Suprapubic skin (tissue), 4 donors: ENCODE results near the gene PTP4A2. TPM values are rescaled to one million over a fixed set of nuclear protein-coding genes. Genes with fewer than 3 reads are reported as not detected.

Experiments
- DNase-seq, 2 donors: peaks; one replicate each; pipeline ENCODE4 v3.0.0-alpha.2; 2019; ENCODE audit warnings: low spot score in 2 of 2
- H3K27ac ChIP-seq: fragments of 200-600 bp; sonication (generic); one replicate; pipeline ENCODE4 v1.5.1; 2019
- H3K27me3 ChIP-seq: fragments of 200-600 bp; sonication (generic); one replicate; pipeline ENCODE4 v1.5.1; 2019
- H3K36me3 ChIP-seq: fragments of 200-600 bp; sonication (generic); one replicate; pipeline ENCODE4 v1.5.1; 2019
- H3K4me1 ChIP-seq: fragments of 200-600 bp; sonication (generic); one replicate; pipeline ENCODE4 v1.5.1; 2019
- H3K4me3 ChIP-seq: fragments of 200-600 bp; sonication (generic); one replicate; pipeline ENCODE4 v1.5.1; 2019; ENCODE audit warnings: mild to moderate bottlenecking
- H3K9me3 ChIP-seq: fragments of 200-600 bp; sonication (generic); one replicate; pipeline ENCODE4 v1.5.1; 2019
- EP300 ChIP-seq: sonication (generic); formaldehyde crosslinking; IDR thresholded peaks from one replicate; pipeline ENCODE4 v1.6.1; 2017; ENCODE audit warnings: antibody characterized with exemption
- POLR2A ChIP-seq, 2 donors: fragments of 450-650 bp; IDR thresholded peaks; one replicate each; pipeline ENCODE4 v1.6.1; 2017; ENCODE audit warnings: antibody characterized with exemption in 2 of 2, mild to moderate bottlenecking in 2 of 2, moderate library complexity in 2 of 2
- POLR2AphosphoS5 ChIP-seq, 3 donors: sonication (generic); formaldehyde crosslinking; IDR thresholded peaks; one replicate each; pipeline ENCODE4 v1.6.1; 2017; ENCODE audit warnings: antibody characterized with exemption in 3 of 3
- WGBS: methylation state at CpG from one replicate; pipeline ENCODE4 v1.1.5; 2018; 5-methylcytosine and 5-hydroxymethylcytosine counted together
- total RNA-seq, 4 donors: library from RNA; depleted of rRNA; stranded (reverse); fragments of >200 nt; gene quantifications; one replicate each; pipeline ENCODE4 v1.1.0, GENCODE V29; 2016
- TF ChIP-seq, protein P1 (sequence below), 2 donors: fragments of 200-600 bp in 1 of 2; fragments of 450-650 bp in 1 of 2; sonication (generic) in 1 of 2; IDR thresholded peaks; one replicate each; pipeline ENCODE4 v1.5.1; 2016 to 2019; ENCODE audit warnings: antibody characterized with exemption in 2 of 2, mild to moderate bottlenecking in 1 of 2, moderate library complexity in 1 of 2

Gene PTP4A2
- total RNA-seq, 4 donors from 2014 or later, result 97.2 to 147 (median 121) TPM

DNA sequence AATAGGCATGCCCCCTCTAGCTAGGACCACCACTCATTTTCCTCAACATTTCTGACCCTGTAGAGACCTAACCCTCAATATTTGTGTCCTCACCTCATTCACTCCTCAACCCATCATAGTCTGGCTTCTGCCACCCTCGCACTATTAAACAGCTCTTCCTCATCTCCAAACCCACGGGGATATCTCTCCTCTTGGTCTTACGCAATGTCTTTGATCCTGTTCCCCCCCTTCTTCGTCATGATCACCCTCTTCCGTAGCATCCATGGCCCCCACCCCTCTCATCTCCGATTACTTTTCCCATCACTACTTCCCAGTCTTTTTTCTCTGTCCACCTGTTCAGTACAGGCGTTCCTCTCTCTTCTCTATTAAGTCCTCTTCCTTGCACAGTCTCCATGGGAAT, 70.6 kb downstream of the PTP4A2 start:
- no peaks in the 10 kb centered on the region for H3K9me3 ChIP-seq
- no peak for TF ChIP-seq POLR2A (IDR thresholded peaks at IDR 0.05)
- TF ChIP-seq, protein P1, sequence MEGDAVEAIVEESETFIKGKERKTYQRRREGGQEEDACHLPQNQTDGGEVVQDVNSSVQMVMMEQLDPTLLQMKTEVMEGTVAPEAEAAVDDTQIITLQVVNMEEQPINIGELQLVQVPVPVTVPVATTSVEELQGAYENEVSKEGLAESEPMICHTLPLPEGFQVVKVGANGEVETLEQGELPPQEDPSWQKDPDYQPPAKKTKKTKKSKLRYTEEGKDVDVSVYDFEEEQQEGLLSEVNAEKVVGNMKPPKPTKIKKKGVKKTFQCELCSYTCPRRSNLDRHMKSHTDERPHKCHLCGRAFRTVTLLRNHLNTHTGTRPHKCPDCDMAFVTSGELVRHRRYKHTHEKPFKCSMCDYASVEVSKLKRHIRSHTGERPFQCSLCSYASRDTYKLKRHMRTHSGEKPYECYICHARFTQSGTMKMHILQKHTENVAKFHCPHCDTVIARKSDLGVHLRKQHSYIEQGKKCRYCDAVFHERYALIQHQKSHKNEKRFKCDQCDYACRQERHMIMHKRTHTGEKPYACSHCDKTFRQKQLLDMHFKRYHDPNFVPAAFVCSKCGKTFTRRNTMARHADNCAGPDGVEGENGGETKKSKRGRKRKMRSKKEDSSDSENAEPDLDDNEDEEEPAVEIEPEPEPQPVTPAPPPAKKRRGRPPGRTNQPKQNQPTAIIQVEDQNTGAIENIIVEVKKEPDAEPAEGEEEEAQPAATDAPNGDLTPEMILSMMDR (IDR thresholded peaks at IDR 0.05), result no peak
- TF ChIP-seq POLR2AphosphoS5 (IDR thresholded peaks at IDR 0.05), result no peak
- TF ChIP-seq EP300, result no peak
- no peaks in the 10 kb centered on the region for H3K4me1 ChIP-seq
- H3K27me3 ChIP-seq, result no peaks in the 10 kb centered on the region
- H3K27ac ChIP-seq, result no peak overlapping the region
- no peak overlapping the region for H3K4me3 ChIP-seq
- DNase-seq, result no peak
- 79% methylated on average over 7 of the region's 7 CpGs for WGBS
- H3K36me3 ChIP-seq, result no peaks in the 10 kb centered on the region

DNA sequence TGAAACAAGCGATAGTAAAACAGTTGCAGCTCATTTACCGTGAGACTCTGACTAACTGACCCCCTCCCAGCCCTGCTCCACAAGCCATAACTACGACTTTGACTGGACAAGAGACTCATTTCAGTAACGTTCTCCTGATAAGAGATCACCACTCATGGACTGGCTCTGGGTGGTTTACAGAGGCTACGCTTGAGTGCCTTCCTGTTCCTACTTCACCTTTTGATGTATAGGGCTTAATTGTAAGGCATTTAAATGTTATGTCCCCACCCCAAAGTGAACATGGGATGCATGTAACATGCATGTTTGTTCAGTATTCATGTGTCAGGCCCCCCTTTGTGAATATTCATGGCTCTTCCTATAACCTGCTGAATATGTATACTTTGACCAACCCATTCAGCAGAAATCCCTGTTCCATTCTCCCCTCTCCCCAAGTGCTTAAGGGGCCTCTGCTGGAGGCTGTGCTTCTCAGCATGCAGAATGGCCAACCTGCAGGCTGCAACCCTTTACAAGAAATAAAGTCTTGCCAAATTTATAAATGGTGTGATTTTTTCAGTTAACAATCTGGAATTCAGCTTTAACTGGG, 71.6 kb downstream of the PTP4A2 start:
- WGBS, result 67% methylated on average over 5 of the region's 5 CpGs
- no peak overlapping the region for H3K27ac ChIP-seq
- H3K36me3 ChIP-seq, result no peaks in the 10 kb centered on the region
- H3K4me1 ChIP-seq, result no peaks in the 10 kb centered on the region
- no peaks in the 10 kb centered on the region for H3K9me3 ChIP-seq
- no peak overlapping the region for H3K4me3 ChIP-seq
- TF ChIP-seq POLR2AphosphoS5 (IDR thresholded peaks at IDR 0.05) (no peak), EP300 (no peak), POLR2A (IDR thresholded peaks at IDR 0.05) (no peak)
- TF ChIP-seq, protein P1 (IDR thresholded peaks at IDR 0.05), result no peak
- DNase-seq, result no peak
- no peaks in the 10 kb centered on the region for H3K27me3 ChIP-seq

DNA sequence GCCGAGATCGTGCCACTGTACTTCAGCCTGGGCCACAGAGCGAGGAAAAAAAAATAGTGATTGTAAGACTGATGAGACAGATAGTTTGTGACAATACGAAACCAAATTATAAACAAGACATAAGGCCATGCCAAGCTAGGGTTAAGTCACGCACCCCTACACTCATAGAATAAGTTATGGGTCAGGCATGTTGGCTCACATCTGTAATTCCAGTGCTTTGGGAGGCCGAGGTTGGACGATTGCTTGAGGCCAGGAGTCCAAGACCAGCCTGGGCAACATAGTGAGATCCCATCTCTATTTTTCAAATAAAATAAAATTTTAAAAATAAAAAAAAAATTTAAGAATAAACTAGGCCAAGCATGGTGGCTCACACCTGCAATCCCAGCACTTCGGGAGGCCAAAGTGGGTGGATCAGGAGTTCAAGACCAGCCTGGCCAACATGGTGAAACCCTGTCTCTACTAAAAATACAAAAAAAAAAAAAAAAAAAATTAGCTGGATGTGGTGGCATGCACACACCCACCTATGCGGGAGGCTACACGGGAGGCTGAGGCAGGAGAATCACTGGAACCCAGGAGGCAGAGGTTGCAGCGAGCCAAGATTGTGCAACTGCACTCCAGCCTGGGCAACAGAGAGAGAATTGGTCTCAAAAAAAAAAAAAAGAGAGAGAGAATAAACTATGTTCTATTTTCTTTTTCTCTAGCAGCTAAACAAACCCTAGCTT, 72.3 kb downstream of the PTP4A2 start:
- H3K4me3 ChIP-seq, result no peak overlapping the region
- H3K27ac ChIP-seq, result no peak overlapping the region
- H3K36me3 ChIP-seq, result no peaks in the 10 kb centered on the region
- H3K27me3 ChIP-seq, result no peaks in the 10 kb centered on the region
- no peak for DNase-seq
- H3K9me3 ChIP-seq, result no peaks in the 10 kb centered on the region
- WGBS, result 84% methylated on average over 11 of the region's 11 CpGs
- no peaks in the 10 kb centered on the region for H3K4me1 ChIP-seq
- no peak for TF ChIP-seq EP300
- no peak for TF ChIP-seq POLR2AphosphoS5 (IDR thresholded peaks at IDR 0.05)
- TF ChIP-seq, protein P1 (IDR thresholded peaks at IDR 0.05), result no peak
- no peak for TF ChIP-seq POLR2A (IDR thresholded peaks at IDR 0.05)

DNA sequence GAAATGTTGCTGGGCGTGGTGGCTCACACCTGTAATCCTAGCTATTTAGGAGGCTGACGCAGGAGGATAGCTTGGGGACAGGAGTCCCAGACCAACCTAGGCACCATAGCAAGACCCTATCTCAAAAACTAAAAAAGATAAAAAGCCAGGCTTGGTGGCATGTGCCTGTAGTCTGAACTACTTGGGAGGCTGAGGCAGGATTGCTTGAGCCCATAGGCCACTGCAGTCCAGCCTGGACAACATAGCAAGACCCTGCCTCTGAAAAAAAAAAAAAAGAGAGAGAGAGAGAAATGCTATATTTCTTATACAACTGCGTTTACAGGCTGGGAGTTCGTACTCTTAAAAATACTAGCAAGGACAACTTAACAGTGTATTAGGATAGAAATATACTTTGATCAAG, 76.1 kb downstream of the PTP4A2 start:
- no peaks in the 10 kb centered on the region for H3K9me3 ChIP-seq
- no peaks in the 10 kb centered on the region for H3K4me1 ChIP-seq
- no peak overlapping the region for H3K4me3 ChIP-seq
- no peak for DNase-seq
- WGBS, result 98% methylated on average over 4 of the region's 4 CpGs
- TF ChIP-seq, protein P1 (IDR thresholded peaks at IDR 0.05), result no peak
- TF ChIP-seq EP300 (no peak), POLR2AphosphoS5 (IDR thresholded peaks at IDR 0.05) (no peak), POLR2A (IDR thresholded peaks at IDR 0.05) (no peak)
- H3K27ac ChIP-seq, result no peak overlapping the region
- H3K27me3 ChIP-seq, result no peaks in the 10 kb centered on the region
- no peaks in the 10 kb centered on the region for H3K36me3 ChIP-seq

DNA sequence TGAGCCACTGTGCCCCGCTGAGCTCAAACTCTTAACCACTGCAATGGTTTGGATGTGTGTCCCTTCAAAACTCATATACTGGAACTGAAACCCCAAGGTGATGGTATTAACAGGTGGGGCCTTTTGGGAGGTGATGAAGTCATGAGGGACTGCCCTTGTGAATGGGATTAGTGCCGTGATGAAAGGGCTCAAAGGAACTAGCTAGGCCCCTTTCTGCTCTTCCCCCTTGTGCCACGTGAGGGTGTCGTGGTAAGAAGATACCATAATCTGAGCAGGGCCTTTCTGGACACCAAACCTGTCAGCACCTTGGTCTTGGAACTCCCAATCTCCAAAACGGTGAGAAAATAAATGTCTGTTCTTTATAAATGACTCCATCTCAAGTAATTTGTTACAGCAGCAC, 76.8 kb downstream of the PTP4A2 start:
- no peaks in the 10 kb centered on the region for H3K27me3 ChIP-seq
- H3K27ac ChIP-seq, result no peak overlapping the region
- H3K4me3 ChIP-seq, result no peak overlapping the region
- H3K4me1 ChIP-seq, result no peaks in the 10 kb centered on the region
- 92% methylated on average over 5 of the region's 5 CpGs for WGBS
- DNase-seq, result no peak
- no peaks in the 10 kb centered on the region for H3K9me3 ChIP-seq
- H3K36me3 ChIP-seq, result no peaks in the 10 kb centered on the region
- TF ChIP-seq, protein P1 (IDR thresholded peaks at IDR 0.05), result no peak
- TF ChIP-seq POLR2AphosphoS5 (IDR thresholded peaks at IDR 0.05) (no peak), POLR2A (IDR thresholded peaks at IDR 0.05) (no peak), EP300 (no peak)
